GM23338 (cell line): ENCODE results near the gene STON2. TPM values are rescaled to one million over a fixed set of nuclear protein-coding genes. Genes with fewer than 3 reads are reported as not detected.

Source experiments
- ATAC-seq: fragments of 200-7000 bp; cut with Tn5 transposase; 3 replicates; pipeline ENCODE4 v1.9.1; 2020
- DNase-seq: peaks from one replicate; pipeline ENCODE4 v3.0.0-alpha.2; 2015; ENCODE audit warnings: low spot score
- H2AFZ ChIP-seq: fragments of 200-600 bp; sonication (generic); 2 replicates; pipeline ENCODE4 v1.8.0; 2016; ENCODE audit warnings: antibody characterized with exemption, mild to moderate bottlenecking, moderate library complexity
- H3F3A ChIP-seq: fragments of 200-600 bp; sonication (generic); replicated peaks from 2 replicates; pipeline ENCODE4 v1.8.0; 2017; ENCODE audit warnings: antibody characterized with exemption, mixed run types, low read depth
- H3K27ac ChIP-seq: fragments of 200-600 bp; sonication (generic); 2 replicates; pipeline ENCODE4 v1.6.1; 2016; ENCODE audit warnings: low read depth
- H3K27me3 ChIP-seq: fragments of 200-600 bp; sonication (generic); 2 replicates; pipeline ENCODE4 v1.8.0; 2016; ENCODE audit warnings: mild to moderate bottlenecking, mixed run types, moderate library complexity; ENCODE audit not compliant: insufficient read depth
- H3K36me3 ChIP-seq: fragments of 200-600 bp; sonication (generic); 2 replicates; pipeline ENCODE4 v1.8.0; 2016; ENCODE audit warnings: mild to moderate bottlenecking; ENCODE audit not compliant: insufficient read depth
- H3K4me1 ChIP-seq: fragments of 200-600 bp; sonication (generic); 2 replicates; pipeline ENCODE4 v1.8.0; 2016; ENCODE audit warnings: mild to moderate bottlenecking, moderate library complexity; ENCODE audit not compliant: insufficient read depth
- H3K4me2 ChIP-seq: fragments of 200-600 bp; sonication (generic); 2 replicates; pipeline ENCODE4 v1.7.1; 2017; ENCODE audit warnings: mixed run types
- H3K4me3 ChIP-seq: fragments of 200-600 bp; sonication (generic); 2 replicates; pipeline ENCODE4 v1.6.1; 2016; ENCODE audit warnings: mixed run types
- H3K79me2 ChIP-seq: fragments of 200-600 bp; sonication (generic); replicated peaks from 2 replicates; pipeline ENCODE4 v1.8.0; 2017; ENCODE audit warnings: mild to moderate bottlenecking; ENCODE audit not compliant: insufficient read depth
- H3K9me2 ChIP-seq: fragments of 200-600 bp; sonication (generic); 2 replicates; pipeline ENCODE4 v1.8.0; 2017; ENCODE audit not compliant: insufficient read depth
- H4K20me1 ChIP-seq: fragments of 200-600 bp; sonication (generic); replicated peaks from 2 replicates; pipeline ENCODE4 v1.8.0; 2017; ENCODE audit warnings: mild to moderate bottlenecking; ENCODE audit not compliant: insufficient read depth
- H3K27ac Mint-ChIP-seq: 2 replicates; pipeline ENCODE4 v1.8.0; 2020; ENCODE audit warnings: inconsistent platforms, mild to moderate bottlenecking, moderate library complexity, mixed read lengths
- H3K27me3 Mint-ChIP-seq: 3 replicates; pipeline ENCODE4 v1.8.0; 2022; ENCODE audit warnings: low read depth, mild to moderate bottlenecking, moderate library complexity, mixed read lengths, inconsistent platforms; ENCODE audit not compliant: insufficient read depth, poor library complexity
- H3K36me3 Mint-ChIP-seq: 3 replicates; pipeline ENCODE4 v1.8.0; 2021; ENCODE audit warnings: low read depth, mild to moderate bottlenecking, inconsistent platforms, moderate library complexity, mixed read lengths
- H3K4me1 Mint-ChIP-seq: 3 replicates; pipeline ENCODE4 v1.8.0; 2020; ENCODE audit warnings: mild to moderate bottlenecking, inconsistent platforms, mixed read lengths
- H3K4me3 Mint-ChIP-seq: 3 replicates; pipeline ENCODE4 v1.8.0; 2021; ENCODE audit warnings: moderate library complexity, mild to moderate bottlenecking, inconsistent platforms, mixed read lengths
- H3K9me3 Mint-ChIP-seq: 3 replicates; pipeline ENCODE4 v1.8.0; 2020; ENCODE audit warnings: moderate library complexity, mild to moderate bottlenecking, inconsistent platforms, mixed read lengths
- CREB1 ChIP-seq: fragments of 250-450 bp; sonication (Bioruptor Pico); IDR thresholded peaks from 2 replicates; pipeline ENCODE4 v1.5.0; 2020; ENCODE audit warnings: low read depth, mild to moderate bottlenecking, moderate library complexity
- NANOG ChIP-seq: IDR thresholded peaks from 2 replicates; pipeline ENCODE4 v1.6.1; 2016; ENCODE audit warnings: antibody characterized with exemption, borderline replicate concordance
- POLR2AphosphoS5 ChIP-seq: IDR thresholded peaks from 2 replicates; pipeline ENCODE4 v1.6.1; 2016; ENCODE audit warnings: antibody characterized with exemption, low read depth
- ZNF331 ChIP-seq: fragments of 250-450 bp; sonication (Bioruptor Pico); IDR thresholded peaks from 2 replicates; pipeline ENCODE4 v1.5.0; 2020; ENCODE audit warnings: low read depth, mild to moderate bottlenecking, moderate library complexity
- ZNF462 ChIP-seq: fragments of 250-450 bp; sonication (Bioruptor Pico); IDR thresholded peaks from 2 replicates; pipeline ENCODE4 v1.5.0; 2020; ENCODE audit warnings: mild to moderate bottlenecking, moderate library complexity
- polyA plus RNA-seq: library from polyadenylated mRNA; unstranded; fragments of >200 nt; fragmentation: Nextera tagmentation; extraction: Ambion mirVana; gene quantifications from 2 replicates; pipeline ENCODE4 v1.2.1, GENCODE V29; 2016
- total RNA-seq: library from RNA; depleted of rRNA; stranded (reverse); fragments of >200 nt; shearing (Covaris generic); gene quantifications from 2 replicates; pipeline ENCODE4 v1.2.3, GENCODE V29; 2014
- TF ChIP-seq, protein P1 (sequence below): IDR thresholded peaks from 2 replicates; pipeline ENCODE4 v1.6.1; 2016; ENCODE audit warnings: antibody characterized with exemption

Gene STON2
- total and polyA plus RNA-seq, 2 experiments from 2014 or later: 8.2 to 71.0 TPM

GRCh38 chr14:81351205-81351604 is 48.9 kb downstream of the STON2 start (continued):
- TF ChIP-seq, protein P1, sequence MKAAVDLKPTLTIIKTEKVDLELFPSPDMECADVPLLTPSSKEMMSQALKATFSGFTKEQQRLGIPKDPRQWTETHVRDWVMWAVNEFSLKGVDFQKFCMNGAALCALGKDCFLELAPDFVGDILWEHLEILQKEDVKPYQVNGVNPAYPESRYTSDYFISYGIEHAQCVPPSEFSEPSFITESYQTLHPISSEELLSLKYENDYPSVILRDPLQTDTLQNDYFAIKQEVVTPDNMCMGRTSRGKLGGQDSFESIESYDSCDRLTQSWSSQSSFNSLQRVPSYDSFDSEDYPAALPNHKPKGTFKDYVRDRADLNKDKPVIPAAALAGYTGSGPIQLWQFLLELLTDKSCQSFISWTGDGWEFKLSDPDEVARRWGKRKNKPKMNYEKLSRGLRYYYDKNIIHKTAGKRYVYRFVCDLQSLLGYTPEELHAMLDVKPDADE: no peak
- TF ChIP-seq NANOG (no peak), ZNF462 (no peak), ZNF331 (CRISPR knock-in tag) (no peak), CREB1 (CRISPR knock-in tag) (no peak), POLR2AphosphoS5 (no peak)

GRCh38 chr14:81350344-81351130 is 49.6 kb downstream of the STON2 start:
- H3K27me3 ChIP-seq: no peaks in the 10 kb centered on the region
- DNase-seq: no peak
- Mint-ChIP-seq H3K27ac (no peak overlapping the region), H3K4me1 (peaks cover 20% of the 10 kb centered on the region), H3K9me3 (peaks cover 13% of the 10 kb centered on the region), H3K36me3 (peaks cover 17% of the 10 kb centered on the region), H3K4me3 (no peak overlapping the region), H3K27me3 (peaks cover 4% of the 10 kb centered on the region)
- no peak overlapping the region for H3K27ac ChIP-seq
- peaks cover 5% of the 10 kb centered on the region; the same call in 1 of the 2 replicates for H3K36me3 ChIP-seq
- 0 out of 2 replicates have a peak, but pooled peaks cover 5% of the 10 kb centered on the region for H4K20me1 ChIP-seq
- no peak overlapping the region for H2AFZ ChIP-seq
- no peak overlapping the region for H3K4me2 ChIP-seq
- no peaks in the 10 kb centered on the region for H3F3A ChIP-seq
- H3K9me2 ChIP-seq: no peaks in the 10 kb centered on the region
- ATAC-seq: no peak
- H3K4me3 ChIP-seq: no peak overlapping the region
- H3K4me1 ChIP-seq: 0 out of 2 replicates have a peak, but pooled peaks cover 5% of the 10 kb centered on the region
- H3K79me2 ChIP-seq: peaks cover 43% of the 10 kb centered on the region
- TF ChIP-seq POLR2AphosphoS5: no peak
- no peak for TF ChIP-seq ZNF462
- TF ChIP-seq CREB1 (CRISPR knock-in tag): no peak
